ENCODE data around the gene IQGAP2. TPM values are rescaled to one million over a fixed set of nuclear protein-coding genes. Genes with fewer than 3 reads are reported as not detected.

IQGAP2 gene
- total RNA-seq, 3 donors from 2014 or later (not counting 1 experiment from before 2014, with no cell fraction given): 172 to 218 (median 207) TPM

DNA sequence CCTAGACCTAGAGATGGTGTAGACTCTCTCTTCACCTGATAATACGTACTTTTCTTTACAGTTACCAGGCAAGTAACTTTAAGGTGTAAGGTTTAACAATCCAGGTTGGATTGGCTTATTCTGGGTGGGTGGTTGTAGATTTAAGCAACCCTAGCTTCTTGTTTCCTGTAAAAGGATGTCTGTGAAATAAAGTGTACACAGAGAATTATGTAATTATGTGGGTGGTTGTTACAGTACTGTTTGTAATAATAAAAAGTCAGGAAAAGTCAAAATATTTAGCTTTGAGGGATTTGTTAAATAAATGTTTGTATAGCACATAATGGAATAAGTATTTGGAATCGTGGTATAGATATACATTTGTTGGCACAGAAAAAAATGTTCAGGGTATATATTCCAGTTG lies 269.2 kb downstream of the IQGAP2 start:
- intact Hi-C loops (cut with micrococcal nuclease): no loop called here
- TF ChIP-seq, protein P1, sequence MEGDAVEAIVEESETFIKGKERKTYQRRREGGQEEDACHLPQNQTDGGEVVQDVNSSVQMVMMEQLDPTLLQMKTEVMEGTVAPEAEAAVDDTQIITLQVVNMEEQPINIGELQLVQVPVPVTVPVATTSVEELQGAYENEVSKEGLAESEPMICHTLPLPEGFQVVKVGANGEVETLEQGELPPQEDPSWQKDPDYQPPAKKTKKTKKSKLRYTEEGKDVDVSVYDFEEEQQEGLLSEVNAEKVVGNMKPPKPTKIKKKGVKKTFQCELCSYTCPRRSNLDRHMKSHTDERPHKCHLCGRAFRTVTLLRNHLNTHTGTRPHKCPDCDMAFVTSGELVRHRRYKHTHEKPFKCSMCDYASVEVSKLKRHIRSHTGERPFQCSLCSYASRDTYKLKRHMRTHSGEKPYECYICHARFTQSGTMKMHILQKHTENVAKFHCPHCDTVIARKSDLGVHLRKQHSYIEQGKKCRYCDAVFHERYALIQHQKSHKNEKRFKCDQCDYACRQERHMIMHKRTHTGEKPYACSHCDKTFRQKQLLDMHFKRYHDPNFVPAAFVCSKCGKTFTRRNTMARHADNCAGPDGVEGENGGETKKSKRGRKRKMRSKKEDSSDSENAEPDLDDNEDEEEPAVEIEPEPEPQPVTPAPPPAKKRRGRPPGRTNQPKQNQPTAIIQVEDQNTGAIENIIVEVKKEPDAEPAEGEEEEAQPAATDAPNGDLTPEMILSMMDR (IDR thresholded peaks at IDR 0.05): no peak

DNA sequence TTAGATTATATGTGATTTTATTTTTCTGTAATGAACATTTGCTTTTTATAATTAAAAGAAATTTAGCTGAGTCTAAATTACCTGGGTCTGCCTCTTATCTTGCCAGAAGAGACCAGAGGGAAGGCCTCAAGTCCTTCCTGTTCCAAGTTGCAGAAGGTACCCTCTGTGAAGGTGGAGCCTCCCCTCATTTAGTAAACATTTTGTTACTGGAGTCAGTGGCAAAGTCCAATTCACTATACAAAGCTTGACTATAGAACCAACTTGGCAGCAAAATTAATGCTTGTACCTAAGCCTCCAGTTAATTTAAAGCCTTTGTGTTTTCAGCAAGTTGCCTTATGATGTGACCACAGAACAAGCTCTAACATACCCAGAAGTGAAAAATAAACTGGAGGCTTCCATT lies 270.0 kb downstream of the IQGAP2 start:
- no peaks in the 10 kb centered on the region for H3K4me1 ChIP-seq (ENCODE audit: control insufficient read depth, insufficient read depth, low read length)
- no peak for ATAC-seq
- Mint-ChIP-seq H3K27me3 (ENCODE audit: low read depth in 2 of 2) (no peaks in the 10 kb centered on the region), H3K36me3 (peaks cover 41% of the 10 kb centered on the region), H3K9me3 (no peaks in the 10 kb centered on the region), H3K27ac (peak overlapping the region in 1 of 2 donors; percentile 51), H3K4me1 (no peaks in the 10 kb centered on the region), H3K4me3 (no peak overlapping the region)
- no peak for DNase-seq
- H3K9me3 ChIP-seq (ENCODE audit: control insufficient read depth, insufficient read depth, low read length): no peaks in the 10 kb centered on the region
- no peaks in the 10 kb centered on the region for H3K27me3 ChIP-seq (ENCODE audit: control insufficient read depth, insufficient read depth, low read length)
- no peak overlapping the region for H3K4me3 ChIP-seq (ENCODE audit: low read length)
- H3K27ac ChIP-seq (ENCODE audit: low read length): no peak overlapping the region
- H3K36me3 ChIP-seq (ENCODE audit: control insufficient read depth, insufficient read depth, low read length): peaks cover 85% of the 10 kb centered on the region
- intact Hi-C loops (cut with micrococcal nuclease): no loop called here
- TF ChIP-seq, protein P1 (IDR thresholded peaks at IDR 0.05): no peak

More for the DNA sequence above, 269.2 kb downstream of the IQGAP2 start:
- ATAC-seq (no peak), DNase-seq (no peak)
- WGBS (ENCODE audit: insufficient coverage): 94% methylated on average over 2 of the region's 2 CpGs
- H3K27ac Mint-ChIP-seq: peak overlapping the region in 1 of 2 donors; percentile 42
- H3K27ac ChIP-seq (ENCODE audit: low read length): no peak overlapping the region
- H3K36me3 Mint-ChIP-seq: peaks cover 37% of the 10 kb centered on the region
- no peaks in the 10 kb centered on the region for H3K4me1 Mint-ChIP-seq
- no peak overlapping the region for H3K4me3 ChIP-seq (ENCODE audit: low read length)
- no peaks in the 10 kb centered on the region for H3K9me3 ChIP-seq (ENCODE audit: control insufficient read depth, insufficient read depth, low read length)
- H3K27me3 ChIP-seq (ENCODE audit: control insufficient read depth, insufficient read depth, low read length): no peaks in the 10 kb centered on the region
- H3K4me3 Mint-ChIP-seq: no peak overlapping the region
- no peaks in the 10 kb centered on the region for H3K4me1 ChIP-seq (ENCODE audit: control insufficient read depth, insufficient read depth, low read length)
- H3K36me3 ChIP-seq (ENCODE audit: control insufficient read depth, insufficient read depth, low read length): peaks cover 84% of the 10 kb centered on the region
- H3K9me3 Mint-ChIP-seq: no peaks in the 10 kb centered on the region
- H3K27me3 Mint-ChIP-seq (ENCODE audit: low read depth in 2 of 2): no peaks in the 10 kb centered on the region

DNA sequence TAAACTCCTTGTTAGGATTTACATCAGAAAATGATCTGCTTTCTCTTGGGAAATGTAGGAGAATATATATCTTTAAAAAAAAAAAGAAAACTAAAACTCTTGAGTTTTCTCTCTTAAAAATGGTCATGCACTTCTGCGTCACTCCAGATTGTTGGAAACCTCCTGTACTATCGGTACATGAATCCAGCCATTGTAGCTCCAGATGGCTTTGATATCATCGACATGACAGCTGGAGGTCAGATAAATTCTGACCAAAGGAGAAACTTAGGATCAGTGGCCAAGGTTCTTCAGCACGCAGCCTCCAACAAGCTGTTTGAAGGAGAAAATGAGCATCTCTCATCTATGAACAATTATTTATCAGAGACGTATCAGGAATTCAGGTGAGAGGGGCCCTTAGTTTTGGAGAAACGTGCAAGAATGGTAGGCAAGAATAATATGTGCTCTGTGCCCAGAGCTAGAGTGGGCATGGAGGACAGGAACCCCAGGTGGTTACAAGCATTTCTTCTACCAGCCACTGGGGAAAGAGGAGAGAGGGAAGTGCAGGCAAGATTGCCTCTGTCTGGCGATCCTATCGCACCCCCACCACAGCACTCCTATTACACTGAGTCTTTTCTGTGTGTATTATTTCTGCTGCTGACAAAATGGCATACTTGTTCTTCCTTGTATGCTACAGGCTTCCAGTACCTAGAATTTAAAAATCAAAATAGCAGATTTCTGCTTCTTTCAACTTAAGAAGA lies 271.4 kb downstream of the IQGAP2 start:
- TF ChIP-seq, protein P1 (IDR thresholded peaks at IDR 0.05): no peak
- no peak overlapping the region for H3K4me3 Mint-ChIP-seq
- peaks cover 41% of the 10 kb centered on the region for H3K36me3 Mint-ChIP-seq
- H3K4me1 ChIP-seq (ENCODE audit: control insufficient read depth, insufficient read depth, low read length): no peaks in the 10 kb centered on the region
- H3K4me1 Mint-ChIP-seq: peaks cover 4 to 6% of the 10 kb centered on the region in 2 donors
- WGBS (ENCODE audit: insufficient coverage): 95% methylated on average over 6 of the region's 8 CpGs
- H3K27me3 Mint-ChIP-seq (ENCODE audit: low read depth in 2 of 2): no peaks in the 10 kb centered on the region
- H3K27me3 ChIP-seq (ENCODE audit: control insufficient read depth, insufficient read depth, low read length): no peaks in the 10 kb centered on the region
- ATAC-seq (no peak), DNase-seq (no peak)
- H3K27ac ChIP-seq (ENCODE audit: low read length): no peak overlapping the region
- intact Hi-C loops (cut with micrococcal nuclease): no loop called here
- no peaks in the 10 kb centered on the region for H3K9me3 Mint-ChIP-seq
- H3K27ac Mint-ChIP-seq: peak overlapping the region in 1 of 2 donors; percentile 69
- H3K9me3 ChIP-seq (ENCODE audit: control insufficient read depth, insufficient read depth, low read length): no peaks in the 10 kb centered on the region
- H3K4me3 ChIP-seq (ENCODE audit: low read length): no peak overlapping the region
- peaks cover 86% of the 10 kb centered on the region for H3K36me3 ChIP-seq (ENCODE audit: control insufficient read depth, insufficient read depth, low read length)

DNA sequence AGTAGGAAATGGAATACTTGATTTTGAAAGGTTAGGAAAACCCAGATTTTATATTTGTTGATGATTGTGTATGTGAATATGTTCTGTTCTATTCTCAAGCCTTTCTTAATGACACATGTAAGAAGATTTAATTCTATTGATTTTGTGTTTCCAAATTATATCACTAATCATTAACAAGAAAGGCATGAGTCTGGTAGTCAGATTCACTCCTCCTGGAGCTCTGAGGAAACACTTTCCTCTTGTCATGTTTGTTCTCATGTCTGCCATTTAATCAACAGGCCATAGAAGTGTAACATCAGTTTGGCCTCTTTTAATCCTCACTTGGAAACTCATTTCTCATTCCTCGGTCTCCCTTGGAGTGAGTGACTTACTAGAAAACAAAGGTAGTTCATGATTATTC lies 272.3 kb downstream of the IQGAP2 start:
- no peak for ATAC-seq
- Histone ChIP-seq H3K4me1 (ENCODE audit: control insufficient read depth, insufficient read depth, low read length) (no peaks in the 10 kb centered on the region), H3K9me3 (ENCODE audit: control insufficient read depth, insufficient read depth, low read length) (no peaks in the 10 kb centered on the region), H3K36me3 (ENCODE audit: control insufficient read depth, insufficient read depth, low read length) (peaks cover 80% of the 10 kb centered on the region), H3K4me3 (ENCODE audit: low read length) (no peak overlapping the region), H3K27ac (ENCODE audit: low read length) (no peak overlapping the region), H3K27me3 (ENCODE audit: control insufficient read depth, insufficient read depth, low read length) (no peaks in the 10 kb centered on the region)
- Mint-ChIP-seq H3K27me3 (ENCODE audit: low read depth in 2 of 2) (no peaks in the 10 kb centered on the region), H3K36me3 (peaks cover 49% of the 10 kb centered on the region), H3K9me3 (no peaks in the 10 kb centered on the region), H3K4me3 (no peak overlapping the region), H3K4me1 (peaks cover 4 to 15% of the 10 kb centered on the region in 2 donors), H3K27ac (peak overlapping the region in 1 of 2 donors; percentile 69)
- intact Hi-C loops (cut with micrococcal nuclease): no loop called here
- WGBS (ENCODE audit: insufficient coverage): no CpG with 5 or more reads among the region's 1 CpG
- TF ChIP-seq, protein P1 (IDR thresholded peaks at IDR 0.05): no peak
- DNase-seq: no peak
